ENCODE data around the gene OR52K2.

DNA sequence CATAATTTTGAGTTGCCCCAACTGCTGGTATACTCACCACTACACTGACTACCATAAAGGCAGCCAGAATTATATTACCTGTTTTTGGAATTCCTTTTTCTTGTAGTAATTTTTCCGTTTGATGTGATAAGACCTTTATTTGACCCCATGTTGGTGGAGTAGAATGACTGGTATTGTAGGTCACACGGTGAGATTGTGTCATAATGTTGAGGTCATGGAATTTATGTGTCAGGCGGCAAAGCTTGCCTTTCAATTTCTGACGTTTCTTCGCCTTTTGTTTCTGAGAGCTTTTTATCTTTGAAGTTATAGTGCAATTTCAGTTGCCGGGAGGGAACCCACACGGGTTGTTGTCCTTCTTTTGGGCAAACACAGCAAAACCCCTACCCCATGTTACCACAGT is 46.4 kb downstream of the OR52K2 start:
- TF ChIP-seq, protein P1, sequence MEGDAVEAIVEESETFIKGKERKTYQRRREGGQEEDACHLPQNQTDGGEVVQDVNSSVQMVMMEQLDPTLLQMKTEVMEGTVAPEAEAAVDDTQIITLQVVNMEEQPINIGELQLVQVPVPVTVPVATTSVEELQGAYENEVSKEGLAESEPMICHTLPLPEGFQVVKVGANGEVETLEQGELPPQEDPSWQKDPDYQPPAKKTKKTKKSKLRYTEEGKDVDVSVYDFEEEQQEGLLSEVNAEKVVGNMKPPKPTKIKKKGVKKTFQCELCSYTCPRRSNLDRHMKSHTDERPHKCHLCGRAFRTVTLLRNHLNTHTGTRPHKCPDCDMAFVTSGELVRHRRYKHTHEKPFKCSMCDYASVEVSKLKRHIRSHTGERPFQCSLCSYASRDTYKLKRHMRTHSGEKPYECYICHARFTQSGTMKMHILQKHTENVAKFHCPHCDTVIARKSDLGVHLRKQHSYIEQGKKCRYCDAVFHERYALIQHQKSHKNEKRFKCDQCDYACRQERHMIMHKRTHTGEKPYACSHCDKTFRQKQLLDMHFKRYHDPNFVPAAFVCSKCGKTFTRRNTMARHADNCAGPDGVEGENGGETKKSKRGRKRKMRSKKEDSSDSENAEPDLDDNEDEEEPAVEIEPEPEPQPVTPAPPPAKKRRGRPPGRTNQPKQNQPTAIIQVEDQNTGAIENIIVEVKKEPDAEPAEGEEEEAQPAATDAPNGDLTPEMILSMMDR (IDR thresholded peaks at IDR 0.05) = no peak
- TF ChIP-seq POLR2A (IDR thresholded peaks at IDR 0.05) (no peak), POLR2AphosphoS5 (IDR thresholded peaks at IDR 0.05) (no peak)

Measured in transverse colon (tissue), 4 donors.